HCT116 (cell line): ENCODE measurements around the gene DHX57. TPM values are rescaled to one million over a fixed set of nuclear protein-coding genes. Genes with fewer than 3 reads are reported as not detected.

Experiments used
- ATAC-seq: fragments of 200-7000 bp; cut with Tn5 transposase; 2 replicates; pipeline ENCODE4 v1.9.1; 2020; ENCODE audit warnings: mild to moderate bottlenecking, moderate library complexity
- BruUV-seq: library from RNA; stranded (reverse); fragments of 400-500 nt; replicated peaks from 2 replicates; lab custom pipeline; 2021; lab: Mats Ljungman, UMichigan
- CTCF ChIA-PET: fragments of 300-600 bp; sonication (Branson Sonifier 250); formaldehyde crosslinking; loops from one replicate; lab custom pipeline; 2021; ENCODE audit warnings: antibody characterized with exemption; lab: Charles Lee
- POLR2A ChIA-PET: fragments of 300-600, 350-600 bp; sonication (Branson Sonifier 250); formaldehyde crosslinking; loops from one replicate; lab custom pipeline; 2021; ENCODE audit warnings: antibody characterized with exemption; lab: Charles Lee
- RAD21 ChIA-PET, 2 experiments: fragments of 300-600 bp; sonication (Branson Sonifier 250); formaldehyde crosslinking; loops; one replicate each; lab custom pipeline; 2023; ENCODE audit warnings: low total read pairs in 2 of 2; ENCODE audit not compliant: uncharacterized antibody in 2 of 2, unreplicated experiment in 2 of 2, low non-redundant PET in 1 of 2; lab: Charles Lee
- DNase-seq: peaks from one replicate; pipeline ENCODE4 v3.0.0-alpha.2; 2010; ENCODE audit warnings: low read depth, low spot score
- H2AFZ ChIP-seq: fragments of 200-600 bp; shearing (Covaris generic), sonication (generic); 2 replicates; pipeline ENCODE4 v1.6.1; 2017; ENCODE audit warnings: low read depth, mixed run types, mixed read lengths, antibody characterized with exemption, low read length; ENCODE audit not compliant: poor library complexity, severe bottlenecking
- H3K27ac ChIP-seq: 2 replicates; pipeline ENCODE4 v1.5.1; 2012; ENCODE audit warnings: low read depth, low read length
- H3K27me3 ChIP-seq: fragments of 200-600 bp; sonication (generic); 2 replicates; pipeline ENCODE4 v1.6.1; 2016; ENCODE audit warnings: mixed run types, low read length, mixed read lengths; ENCODE audit not compliant: insufficient read depth
- H3K36me3 ChIP-seq, 2 experiments: fragments of 200-500 bp in 1 of 2; fragments of 200-600 bp in 1 of 2; sonication (Bioruptor generic) in 1 of 2; sonication (generic) in 1 of 2; 2 replicates each; pipeline versions ENCODE4 v1.5.1 to v1.6.1; 2014 to 2016; ENCODE audit warnings: low read length in 2 of 2, inconsistent platforms in 1 of 2, mixed read lengths in 1 of 2, mixed run types in 1 of 2; ENCODE audit not compliant: insufficient read depth in 2 of 2, control insufficient read depth in 1 of 2
- H3K4me1 ChIP-seq, 2 experiments: fragments of 200-600 bp in 1 of 2; sonication (generic) in 1 of 2; 2 replicates each; pipeline versions ENCODE4 v1.5.1 to v1.6.1; 2012 to 2017; ENCODE audit warnings: low read length in 2 of 2, inconsistent platforms in 1 of 2, mild to moderate bottlenecking in 1 of 2, mixed read lengths in 1 of 2, mixed run types in 1 of 2, moderate library complexity in 1 of 2; ENCODE audit not compliant: insufficient read depth in 2 of 2, control insufficient read depth in 1 of 2
- H3K4me2 ChIP-seq: fragments of 200-600 bp; sonication (generic); 2 replicates; pipeline ENCODE4 v1.6.1; 2017; ENCODE audit warnings: mixed run types, low read length, mixed read lengths
- H3K4me3 ChIP-seq, 2 experiments: fragments of 200-600 bp in 1 of 2; sonication (generic) in 1 of 2; replicated peaks in 1 of 2; 2 replicates each; pipeline ENCODE4 v1.5.1; 2011 to 2016; ENCODE audit warnings: low read length in 2 of 2, control low read depth in 1 of 2, low read depth in 1 of 2, mild to moderate bottlenecking in 1 of 2, mixed read lengths in 1 of 2, mixed run types in 1 of 2
- H3K79me2 ChIP-seq: fragments of 200-600 bp; sonication (generic); 2 replicates; pipeline ENCODE4 v1.6.1; 2017; ENCODE audit warnings: mild to moderate bottlenecking, mixed run types, low read length, moderate library complexity, mixed read lengths; ENCODE audit not compliant: insufficient read depth
- H3K9ac ChIP-seq: fragments of 200-600 bp; sonication (generic); 2 replicates; pipeline ENCODE4 v1.6.1; 2016; ENCODE audit warnings: low read length, mixed read lengths
- H3K9me2 ChIP-seq: fragments of 200-600 bp; sonication (generic), shearing (Covaris generic); 2 replicates; pipeline ENCODE4 v1.6.1; 2017; ENCODE audit warnings: mixed run types, mild to moderate bottlenecking, moderate library complexity; ENCODE audit not compliant: insufficient read depth
- H3K9me3 ChIP-seq, 2 experiments: fragments of 200-500 bp in 1 of 2; fragments of 200-600 bp in 1 of 2; sonication (Bioruptor generic) in 1 of 2; sonication (generic) in 1 of 2; 2 replicates each; pipeline ENCODE4 v1.6.1; 2014 to 2017; ENCODE audit warnings: low read length in 2 of 2, mixed read lengths in 2 of 2, inconsistent platforms in 1 of 2, low read depth in 1 of 2, mild to moderate bottlenecking in 1 of 2, mixed run types in 1 of 2, moderate library complexity in 1 of 2; ENCODE audit not compliant: control insufficient read depth in 1 of 2, insufficient read depth in 1 of 2
- H4K20me1 ChIP-seq: fragments of 200-600 bp; sonication (generic), shearing (Covaris generic); 2 replicates; pipeline ENCODE4 v1.6.1; 2017; ENCODE audit warnings: mixed run types, mild to moderate bottlenecking, moderate library complexity; ENCODE audit not compliant: insufficient read depth
- ATF3 ChIP-seq: IDR thresholded peaks from 2 replicates; pipeline ENCODE4 v1.6.1; 2012
- CTCF ChIP-seq, 3 experiments: fragments of 200-600 bp in 1 of 3; sonication (generic) in 1 of 3; IDR thresholded peaks in 2 of 3; conservative IDR thresholded peaks in 1 of 3; 2 replicates each; pipeline ENCODE4 v1.5.1; 2012 to 2017; ENCODE audit warnings: low read depth in 2 of 3, low read length in 2 of 3, antibody characterized with exemption in 1 of 3, borderline replicate concordance in 1 of 3, control low read depth in 1 of 3, mild to moderate bottlenecking in 1 of 3, mixed read lengths in 1 of 3, mixed run types in 1 of 3, moderate library complexity in 1 of 3; ENCODE audit not compliant: insufficient read depth in 1 of 3
- EGR1 ChIP-seq: IDR thresholded peaks from 2 replicates; pipeline ENCODE4 v1.6.1; 2012; ENCODE audit warnings: low read depth
- ELF1 ChIP-seq: IDR thresholded peaks from 2 replicates; pipeline ENCODE4 v1.6.1; 2012; ENCODE audit warnings: low read depth, borderline replicate concordance
- FOSL1 ChIP-seq: IDR thresholded peaks from 2 replicates; pipeline ENCODE4 v1.6.1; 2012; ENCODE audit warnings: low read depth
- MAX ChIP-seq: IDR thresholded peaks from 2 replicates; pipeline ENCODE4 v1.6.1; 2012
- POLR2AphosphoS5 ChIP-seq: IDR thresholded peaks from 2 replicates; pipeline ENCODE4 v1.6.1; 2011; ENCODE audit warnings: mild to moderate bottlenecking, low read depth, low read length, moderate library complexity
- REST ChIP-seq: IDR thresholded peaks from 2 replicates; pipeline ENCODE4 v1.6.1; 2012; ENCODE audit warnings: low read depth
- SP1 ChIP-seq: IDR thresholded peaks from 2 replicates; pipeline ENCODE4 v1.6.1; 2012; ENCODE audit warnings: low read depth
- SRF ChIP-seq: IDR thresholded peaks from 2 replicates; pipeline ENCODE4 v1.6.1; 2012; ENCODE audit warnings: low read depth
- YY1 ChIP-seq: IDR thresholded peaks from 2 replicates; pipeline ENCODE4 v1.6.1; 2011; ENCODE audit warnings: low read length, low read depth, moderate library complexity, mild to moderate bottlenecking; ENCODE audit not compliant: insufficient replicate concordance; ENCODE audit errors: extremely low read depth
- ZBTB33 ChIP-seq: IDR thresholded peaks from 2 replicates; pipeline ENCODE4 v1.6.1; 2011; ENCODE audit warnings: mild to moderate bottlenecking, low read length, moderate library complexity; ENCODE audit not compliant: insufficient replicate concordance; ENCODE audit errors: extremely low read depth
- ZFX ChIP-seq: fragments of 450-650 bp; IDR thresholded peaks from 2 replicates; pipeline ENCODE4 v1.6.1; 2017
- ZNF274 ChIP-seq: fragments of 200-500 bp; sonication (Bioruptor generic); IDR thresholded peaks from 2 replicates; pipeline ENCODE4 v1.6.1; 2014; ENCODE audit warnings: mild to moderate bottlenecking, low read depth, low read length, inconsistent platforms
- intact Hi-C: fragments of 100-400 bp; cut with micrococcal nuclease; formaldehyde crosslinking; loops from 2 replicates; pipeline ENCODE4 v1.10.0; 2022
- total RNA-seq: library from RNA; stranded (reverse); gene quantifications from one replicate; pipeline ENCODE4 v1.2.1, GENCODE V29; 2021; ENCODE audit not compliant: unreplicated experiment

Gene DHX57
- total RNA-seq, 1 experiment from 2014 or later = 19.4 TPM

- H3K27ac ChIP-seq = no peak overlapping the region
- POLR2A ChIA-PET = no interaction called here
Measured at GRCh38 chr2:38754506-38754905, 121.2 kb downstream of the DHX57 start.

More at GRCh38 chr2:38754506-38754905, 121.2 kb downstream of the DHX57 start:
- Histone ChIP-seq H3K9me3 (no peaks in the 10 kb centered on the region), H3K36me3 (peaks cover 4 to 11% of the 10 kb centered on the region in 2 experiments; a peak in 2 of 4 replicates), H2AFZ (no peak overlapping the region), H3K9me2 (no peaks in the 10 kb centered on the region), H3K79me2 (peaks cover 16% of the 10 kb centered on the region), H3K27me3 (no peaks in the 10 kb centered on the region), H4K20me1 (peaks cover 11% of the 10 kb centered on the region; the same call in 1 of the 2 replicates), H3K9ac (no peak overlapping the region), H3K4me3 (no peak overlapping the region), H3K4me2 (no peak overlapping the region), H3K4me1 (peaks cover 9 to 16% of the 10 kb centered on the region in 2 experiments)
- DNase-seq (no peak), ATAC-seq (no peak)
- CTCF ChIA-PET = no interaction called here
- no peak for TF ChIP-seq ELF1
- TF ChIP-seq SP1 = no peak
- no peak for TF ChIP-seq YY1
- TF ChIP-seq POLR2AphosphoS5 = no peak
- no peak for TF ChIP-seq CTCF (IDR thresholded peaks at IDR 0.05 in 2 of 3, conservative IDR thresholded peaks at IDR 0.05 in 1 of 3; ENCODE audit: borderline replicate concordance in 1 of 3, insufficient read depth in 1 of 3, low read depth in 2 of 3, low read length in 2 of 3)
- TF ChIP-seq MAX = no peak
- no peak for TF ChIP-seq REST
- TF ChIP-seq ATF3 = no peak
- TF ChIP-seq ZBTB33 = no peak
- TF ChIP-seq ZFX = no peak
- TF ChIP-seq SRF = no peak
- no peak for TF ChIP-seq FOSL1
- no peak for TF ChIP-seq ZNF274
- TF ChIP-seq EGR1 = no peak
- intact Hi-C loops = no loop called here
- BruUV-seq = no TSS peak
- RAD21 ChIA-PET = no interaction called here
